GM12878 (cell line): ENCODE measurements around the gene STT3B. TPM values are rescaled to one million over a fixed set of nuclear protein-coding genes. Genes with fewer than 3 reads are reported as not detected.

Experiments
- ATAC-seq: fragments of 200-7000 bp; cut with Tn5 transposase; 3 replicates; pipeline ENCODE4 v1.9.1; 2020; ENCODE audit warnings: mild to moderate bottlenecking, moderate library complexity
- BruUV-seq: library from RNA; stranded (reverse); fragments of 400-500 nt; replicated peaks from 2 replicates; lab custom pipeline; 2021; lab: Mats Ljungman, UMichigan
- CTCF ChIA-PET: fragments of 300-600 bp; sonication (Branson Sonifier 250); formaldehyde crosslinking; extraction: SDS; loops from one replicate; lab custom pipeline; 2021; ENCODE audit warnings: inconsistent platforms; lab: Yijun Ruan, JAX
- POLR2A ChIA-PET: fragments of 350-600 bp; formaldehyde crosslinking; extraction: SDS; loops from one replicate; lab custom pipeline; 2021; ENCODE audit warnings: inconsistent platforms; lab: Charles Lee
- RAD21 ChIA-PET: fragments of 300-600 bp; sonication (Branson Sonifier 250); formaldehyde crosslinking; loops from one replicate; lab custom pipeline; 2023; ENCODE audit warnings: antibody characterized with exemption; ENCODE audit not compliant: unreplicated experiment; lab: Charles Lee
- SMC1A ChIA-PET: fragments of 300-600 bp; sonication (Branson Sonifier 250); formaldehyde crosslinking; loops from one replicate; lab custom pipeline; 2023; ENCODE audit not compliant: unreplicated experiment, uncharacterized antibody; lab: Charles Lee
- DNase-seq: peaks from one replicate; pipeline ENCODE4 v3.0.0-alpha.2; 2011; ENCODE audit warnings: low read depth, low spot score
- FAIRE-seq: peaks from 3 replicates; lab custom pipeline; 2011; peaks lifted over from hg19 to GRCh38; lab: Jason Lieb, UNC
- H2AFZ ChIP-seq: 2 replicates; pipeline ENCODE4 v1.6.0; 2011; ENCODE audit warnings: low read depth, low read length, control low read depth; ENCODE audit not compliant: control insufficient read depth
- H3K27ac ChIP-seq: 2 replicates; pipeline ENCODE4 v1.5.1; 2011; ENCODE audit warnings: control low read depth; ENCODE audit not compliant: control insufficient read depth, insufficient read depth
- H3K27me3 ChIP-seq, 2 experiments: replicated peaks in 1 of 2; 2 replicates each; pipeline versions ENCODE4 v1.6.0 to v1.6.1; 2011; ENCODE audit warnings: low read length in 1 of 2; ENCODE audit not compliant: control insufficient read depth in 2 of 2, insufficient read depth in 2 of 2
- H3K36me3 ChIP-seq, 2 experiments: 2 replicates each; pipeline ENCODE4 v1.5.1; 2011; ENCODE audit warnings: low read length in 1 of 2; ENCODE audit not compliant: control insufficient read depth in 2 of 2, insufficient read depth in 2 of 2
- H3K4me1 ChIP-seq: 2 replicates; pipeline ENCODE4 v1.6.1; 2011; ENCODE audit warnings: mild to moderate bottlenecking, low read length, moderate library complexity, mixed read lengths; ENCODE audit not compliant: control insufficient read depth, insufficient read depth
- H3K4me2 ChIP-seq: 2 replicates; pipeline ENCODE4 v1.6.0; 2011; ENCODE audit warnings: control low read depth; ENCODE audit not compliant: control insufficient read depth, insufficient read depth
- H3K4me3 ChIP-seq: fragments of 200-600 bp; sonication (generic); 2 replicates; pipeline ENCODE4 v1.5.1; 2016
- H3K79me2 ChIP-seq: 2 replicates; pipeline ENCODE4 v1.6.0; 2011; ENCODE audit warnings: low read length; ENCODE audit not compliant: control insufficient read depth, insufficient read depth
- H3K9ac ChIP-seq: 2 replicates; pipeline ENCODE4 v1.8.0; 2011; ENCODE audit warnings: low read length, control low read depth, mixed read lengths; ENCODE audit not compliant: control insufficient read depth, insufficient read depth
- H3K9me3 ChIP-seq: replicated peaks from 3 replicates; pipeline ENCODE4 v1.5.1; 2011; ENCODE audit warnings: mild to moderate bottlenecking, low read length; ENCODE audit not compliant: control insufficient read depth, insufficient read depth
- H4K20me1 ChIP-seq: 2 replicates; pipeline ENCODE4 v1.6.0; 2011; ENCODE audit not compliant: control insufficient read depth, insufficient read depth
- NR2F1 ChIP-seq: fragments of 450-650 bp; conservative IDR thresholded peaks from 2 replicates; pipeline ENCODE4 v1.6.1; 2017; ENCODE audit warnings: mild to moderate bottlenecking
- POLR2A ChIP-seq: IDR thresholded peaks from 2 replicates; pipeline ENCODE4 v1.6.1; 2011; ENCODE audit warnings: low read depth, mild to moderate bottlenecking, low read length
- POLR2AphosphoS5 ChIP-seq: IDR thresholded peaks from 2 replicates; pipeline ENCODE4 v1.6.1; 2011; ENCODE audit warnings: mild to moderate bottlenecking, low read length, inconsistent platforms
- SMAD1 ChIP-seq: fragments of 450-650 bp; IDR thresholded peaks from 2 replicates; pipeline ENCODE4 v1.6.1; 2018; ENCODE audit warnings: mild to moderate bottlenecking, low read depth; ENCODE audit not compliant: partially characterized antibody
- SUPT20H ChIP-seq: IDR thresholded peaks from 2 replicates; pipeline ENCODE4 v1.6.1; 2011; ENCODE audit warnings: low read depth, mild to moderate bottlenecking, low read length, moderate library complexity, borderline replicate concordance; ENCODE audit not compliant: control insufficient read depth
- TCF7 ChIP-seq: IDR thresholded peaks from 2 replicates; pipeline ENCODE4 v1.6.1; 2014; ENCODE audit warnings: antibody characterized with exemption, borderline replicate concordance
- WGBS: methylation state at CpG from one replicate; pipeline ENCODE4 v1.1.6; 2016; ENCODE audit warnings: low lambda C conversion rate; ENCODE audit not compliant: insufficient replicate concordance, insufficient coverage; ENCODE audit errors: missing lambda C conversion rate; 5-methylcytosine and 5-hydroxymethylcytosine counted together
- in situ Hi-C: fragments of 300-500 bp; cut with MboI; formaldehyde crosslinking; loops from 9 replicates; pipeline ENCODE4 v1.14.3; 2018; ENCODE audit warnings: mixed read lengths
- intact Hi-C: fragments of 100-400 bp; cut with micrococcal nuclease; formaldehyde crosslinking; loops from one replicate; pipeline ENCODE4 v1.14.2; 2022; ENCODE audit not compliant: unreplicated experiment
- polyA plus RNA-seq, 11 experiments: library from polyadenylated mRNA; depleted of rRNA in 4 of 11; unstranded in 6 of 11; stranded (reverse) in 5 of 11; fragments of >200 nt; fragmentation: Nextera tagmentation in 4 of 11; fragmentation: Illumina TruSeq in 1 of 11; extraction: Ambion mirVana in 4 of 11; extraction: Trizol in 1 of 11; gene quantifications; 1 replicate in 1 of 11; 2 replicates in 10 of 11; pipeline versions ENCODE4 v1.2.1 to v1.2.3, GENCODE V29; 2011 to 2016; ENCODE audit warnings: inconsistent platforms in 2 of 11, missing spikeins in 2 of 11, low read depth in 1 of 11
- total RNA-seq, 4 experiments: library from RNA; depleted of rRNA in 3 of 4; stranded (reverse); fragments of >200 nt in 3 of 4; fragmentation: Illumina TruSeq in 1 of 4; extraction: Trizol in 1 of 4; gene quantifications; 2 replicates each; pipeline versions ENCODE4 v1.2.1 to v1.2.3, GENCODE V29; 2013 to 2021

STT3B gene
- total and polyA plus RNA-seq, 10 of the 15 experiments (the other 5 are each of a cell fraction or from before 2014, with no cell fraction given) = 19.9 to 208 (median 79.6) TPM

DNA sequence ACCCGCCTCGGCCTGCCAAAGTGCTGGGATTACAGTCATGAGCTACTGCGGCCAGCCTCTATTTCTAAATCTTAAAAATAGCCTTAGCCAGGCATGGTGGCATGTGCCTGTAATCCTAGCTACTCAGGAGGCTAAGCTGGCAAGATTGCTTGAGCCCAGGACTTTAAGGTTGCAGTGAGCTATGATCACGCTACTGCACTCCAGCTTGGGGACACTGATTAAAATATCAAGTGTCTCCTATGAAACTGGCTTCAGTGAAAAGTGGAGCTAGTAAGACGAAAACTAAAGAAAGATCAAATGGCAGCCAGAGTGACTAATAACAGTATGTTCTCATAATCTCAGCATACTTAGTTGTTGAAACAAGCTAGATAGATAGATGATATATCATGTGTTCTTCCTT is 112.5 kb downstream of the STT3B start:
- intact Hi-C loops = no loop called here
- CTCF ChIA-PET = interaction anchor here (1.2 kb wide), 1 partner anchor 9 kb away, joined by 3 read pairs; no protein-coding TSS in a partner anchor
- POLR2A ChIA-PET = interaction anchor here (0.7 kb wide), 1 partner anchor 64 kb away, joined by 4 read pairs; no protein-coding TSS in a partner anchor
- SMC1A ChIA-PET = interaction anchor here (1.6 to 1.8 kb wide), 2 partner anchors 10 to 13 kb away, joined by 3 to 7 read pairs; no protein-coding TSS in a partner anchor
- 59% methylated on average over 5 of the region's 5 CpGs for WGBS
- no peaks in the 10 kb centered on the region for H3K4me1 ChIP-seq
- H4K20me1 ChIP-seq = no peaks in the 10 kb centered on the region
- H3K79me2 ChIP-seq = no peaks in the 10 kb centered on the region
- peaks cover 25% of the 10 kb centered on the region; the same call in 2 of the 3 replicates for H3K9me3 ChIP-seq
- FAIRE-seq (no peak), DNase-seq (no peak), ATAC-seq (no peak)
- in situ Hi-C loops = no loop called here
- TF ChIP-seq SUPT20H = no peak
- H3K27me3 ChIP-seq = no peaks in the 10 kb centered on the region
- H3K4me2 ChIP-seq = no peak overlapping the region
- H3K9ac ChIP-seq = no peak overlapping the region
- H3K36me3 ChIP-seq = no peaks in the 10 kb centered on the region; a peak in 2 of 4 replicates
- H3K27ac ChIP-seq = no peak overlapping the region
- H2AFZ ChIP-seq = no peak overlapping the region
- RAD21 ChIA-PET = interaction anchor here (0.7 kb wide), 1 partner anchor 23 kb away, joined by 3 read pairs; no protein-coding TSS in a partner anchor
- H3K4me3 ChIP-seq = no peak overlapping the region
- no TSS peak for BruUV-seq

DNA sequence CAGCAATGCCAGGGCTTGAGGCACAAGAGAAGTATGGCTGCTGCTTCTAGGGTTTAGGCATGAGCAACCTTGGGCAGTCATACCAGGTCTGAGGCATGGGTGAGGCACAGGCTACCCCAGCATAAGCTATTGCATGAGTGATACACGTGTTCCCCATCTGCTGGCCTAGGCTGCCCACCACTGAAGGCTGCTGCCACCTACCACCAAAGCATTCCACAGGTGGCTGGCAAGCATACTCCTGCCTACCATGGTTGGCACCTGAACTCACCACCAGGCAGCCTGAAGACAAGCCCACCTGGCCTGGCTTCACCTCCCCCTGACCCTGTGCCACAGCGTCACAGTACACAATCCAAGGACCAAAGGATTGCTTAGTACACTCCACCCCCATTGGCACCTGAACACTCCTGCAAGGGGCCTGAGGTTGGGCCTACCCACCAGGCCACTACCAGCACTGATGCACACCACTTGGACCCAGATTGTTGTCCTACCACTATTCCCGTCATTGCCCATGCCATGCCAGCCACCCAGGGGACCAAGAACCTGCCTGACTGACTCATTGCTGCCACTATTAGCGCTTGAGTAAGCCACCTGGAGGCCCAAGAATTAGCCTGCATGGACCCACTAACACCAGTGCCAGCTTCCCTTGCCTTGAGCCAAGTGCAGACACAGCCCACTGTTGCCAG is 115.7 kb downstream of the STT3B start:
- in situ Hi-C loops = no loop called here
- Histone ChIP-seq H3K9me3 (peaks cover 25% of the 10 kb centered on the region; the same call in 2 of the 3 replicates), H3K79me2 (no peaks in the 10 kb centered on the region), H3K36me3 (no peaks in the 10 kb centered on the region; a peak in 2 of 4 replicates), H3K27ac (no peak overlapping the region), H2AFZ (no peak overlapping the region), H3K4me2 (no peak overlapping the region)
- RAD21 ChIA-PET = no interaction called here
- FAIRE-seq = no peak
- TF ChIP-seq POLR2A (peak; percentile 70), POLR2AphosphoS5 (peak; percentile 71), TCF7 (no peak), NR2F1 (no peak), SMAD1 (no peak)
- TF ChIP-seq, all 136 proteins: peak for 2
- Histone ChIP-seq H4K20me1 (no peaks in the 10 kb centered on the region), H3K9ac (no peak overlapping the region), H3K27me3 (no peaks in the 10 kb centered on the region), H3K4me1 (no peaks in the 10 kb centered on the region), H3K4me3 (no peak overlapping the region)
- ChIA-PET SMC1A (interaction anchor here (0.5 kb wide), 1 partner anchor 24 kb away, joined by 3 read pairs; no protein-coding TSS in a partner anchor), CTCF (no interaction called here), POLR2A (no interaction called here)
- DNase-seq = no peak
- no TSS peak for BruUV-seq
- 96% methylated on average over 4 of the region's 4 CpGs for WGBS
- intact Hi-C loops = no loop called here
- ATAC-seq = no peak
